GM13976 (cell line): ENCODE measurements around the gene UTP20.
"Not testable (repeated sequence)": the region's sequence is repeated elsewhere in the genome, so short reads cannot be mapped to it uniquely, and the experiment has no call there.

ENCODE experiments used
- DNase-seq: peaks from one replicate; pipeline ENCODE4 v3.0.0; 2012; ENCODE audit warnings: low spot score
- in situ Hi-C: fragments of 300-500 bp; cut with MboI; formaldehyde crosslinking; loops from one replicate; pipeline ENCODE4 v1.12.0; 2022; ENCODE audit warnings: low sequenced_read_pairs, mixed read lengths, inconsistent platforms; ENCODE audit not compliant: unreplicated experiment
- TF ChIP-seq, protein P1 (sequence below): IDR thresholded peaks from 2 replicates; pipeline ENCODE4 v1.5.1; 2012; ENCODE audit warnings: borderline replicate concordance, mild to moderate bottlenecking; ENCODE audit not compliant: insufficient read depth; ENCODE audit errors: extremely low read depth, missing control alignments, control extremely low read depth

The UTP20 gene

DNA sequence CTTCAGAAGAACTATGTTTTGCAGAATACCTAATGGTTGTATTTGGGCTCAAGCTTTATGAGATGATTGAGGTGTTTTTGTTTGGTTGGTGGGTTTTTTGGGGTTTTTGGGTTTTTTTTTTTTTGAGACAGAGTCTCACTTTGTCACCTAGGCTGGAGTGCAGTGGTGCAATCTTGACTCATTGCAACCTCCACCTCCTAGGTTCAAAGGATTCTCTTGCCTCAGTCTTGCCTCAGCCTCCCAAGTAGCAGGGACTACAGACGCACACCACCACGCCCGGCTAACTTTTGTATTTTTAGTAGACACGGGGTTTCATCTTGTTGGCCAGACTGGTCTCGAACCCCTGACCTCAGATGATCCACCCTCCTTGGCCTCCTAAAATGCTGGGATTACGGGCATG lies 88.1 kb downstream of the UTP20 start:
- TF ChIP-seq, protein P1, sequence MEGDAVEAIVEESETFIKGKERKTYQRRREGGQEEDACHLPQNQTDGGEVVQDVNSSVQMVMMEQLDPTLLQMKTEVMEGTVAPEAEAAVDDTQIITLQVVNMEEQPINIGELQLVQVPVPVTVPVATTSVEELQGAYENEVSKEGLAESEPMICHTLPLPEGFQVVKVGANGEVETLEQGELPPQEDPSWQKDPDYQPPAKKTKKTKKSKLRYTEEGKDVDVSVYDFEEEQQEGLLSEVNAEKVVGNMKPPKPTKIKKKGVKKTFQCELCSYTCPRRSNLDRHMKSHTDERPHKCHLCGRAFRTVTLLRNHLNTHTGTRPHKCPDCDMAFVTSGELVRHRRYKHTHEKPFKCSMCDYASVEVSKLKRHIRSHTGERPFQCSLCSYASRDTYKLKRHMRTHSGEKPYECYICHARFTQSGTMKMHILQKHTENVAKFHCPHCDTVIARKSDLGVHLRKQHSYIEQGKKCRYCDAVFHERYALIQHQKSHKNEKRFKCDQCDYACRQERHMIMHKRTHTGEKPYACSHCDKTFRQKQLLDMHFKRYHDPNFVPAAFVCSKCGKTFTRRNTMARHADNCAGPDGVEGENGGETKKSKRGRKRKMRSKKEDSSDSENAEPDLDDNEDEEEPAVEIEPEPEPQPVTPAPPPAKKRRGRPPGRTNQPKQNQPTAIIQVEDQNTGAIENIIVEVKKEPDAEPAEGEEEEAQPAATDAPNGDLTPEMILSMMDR: no peak
- in situ Hi-C loops: no loop called here
- DNase-seq: no peak

DNA sequence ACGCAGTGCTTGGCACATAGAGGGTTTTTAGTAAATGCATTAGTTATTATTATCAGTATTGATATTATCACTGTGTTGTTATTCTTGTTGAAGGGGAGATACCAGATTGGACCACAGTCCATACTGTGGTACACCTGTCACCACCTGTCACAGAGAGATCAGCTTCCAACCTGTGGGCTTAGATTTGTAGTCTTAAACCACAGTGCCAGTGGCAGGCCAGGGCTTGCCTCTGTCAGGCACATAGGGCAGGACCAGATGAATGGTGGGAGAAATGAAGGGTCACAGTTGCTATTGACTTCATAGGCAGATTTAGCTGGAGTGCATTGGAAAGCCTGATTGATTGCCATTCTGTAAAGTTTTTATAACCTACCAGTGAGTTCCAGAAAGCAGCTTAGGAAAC lies 92.5 kb downstream of the UTP20 start:
- TF ChIP-seq, protein P1: no peak
- in situ Hi-C loops: no loop called here
- no peak for DNase-seq

DNA sequence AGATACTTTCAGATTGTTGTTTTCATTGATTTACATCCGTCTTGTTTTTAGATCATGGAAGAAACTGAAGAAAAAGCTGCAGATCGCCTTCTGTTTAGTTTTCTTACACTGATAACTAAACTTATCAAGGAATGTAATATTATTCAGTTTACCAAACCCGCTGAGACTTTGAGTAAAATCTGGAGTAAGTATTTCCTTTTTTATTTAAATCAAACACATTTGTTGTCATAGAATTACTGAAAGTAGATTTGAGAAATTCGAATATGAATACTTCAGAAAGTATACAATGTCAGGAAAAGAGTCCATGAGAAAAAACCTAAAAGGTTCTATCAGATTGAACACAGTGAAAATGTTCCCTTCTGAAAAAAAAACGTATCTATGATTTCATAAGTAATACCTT lies 95.7 kb downstream of the UTP20 start:
- TF ChIP-seq, protein P1: no peak
- no peak for DNase-seq
- in situ Hi-C loops: no loop called here

DNA sequence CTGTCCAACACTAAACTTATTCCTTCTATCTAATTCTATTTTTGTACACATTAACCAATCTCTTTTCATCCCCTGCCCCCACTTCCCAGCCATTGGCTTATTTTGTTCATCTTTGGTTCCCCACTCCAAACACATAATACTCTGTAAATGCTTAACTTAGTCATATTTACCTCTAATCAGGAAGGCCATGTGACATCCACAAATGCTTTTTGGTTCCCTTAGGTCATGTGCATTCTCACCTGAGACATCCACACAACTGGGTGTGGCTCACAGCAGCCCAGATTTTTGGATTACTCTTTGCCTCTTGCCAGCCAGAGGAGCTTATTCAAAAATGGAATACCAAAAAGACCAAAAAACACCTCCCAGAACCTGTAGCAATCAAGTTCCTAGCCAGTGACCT lies 99.2 kb downstream of the UTP20 start:
- TF ChIP-seq, protein P1: no peak
- in situ Hi-C loops: no loop called here
- DNase-seq: no peak

DNA sequence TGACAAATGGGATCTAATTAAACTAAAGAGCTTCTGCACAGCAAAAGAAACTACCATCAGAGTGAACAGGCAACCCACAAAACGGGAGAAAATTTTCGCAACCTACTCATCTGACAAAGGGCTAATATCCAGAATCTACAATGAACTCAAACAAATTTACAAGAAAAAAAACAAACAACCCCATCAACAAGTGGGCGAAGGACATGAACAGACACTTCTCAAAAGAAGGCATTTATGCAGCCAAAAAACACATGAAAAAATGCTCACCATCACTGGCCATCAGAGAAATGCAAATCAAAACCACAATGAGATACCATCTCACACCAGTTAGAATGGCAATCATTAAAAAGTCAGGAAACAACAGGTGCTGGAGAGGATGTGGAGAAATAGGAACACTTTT lies 111.3 kb downstream of the UTP20 start:
- in situ Hi-C loops: not testable (repeated sequence)

DNA sequence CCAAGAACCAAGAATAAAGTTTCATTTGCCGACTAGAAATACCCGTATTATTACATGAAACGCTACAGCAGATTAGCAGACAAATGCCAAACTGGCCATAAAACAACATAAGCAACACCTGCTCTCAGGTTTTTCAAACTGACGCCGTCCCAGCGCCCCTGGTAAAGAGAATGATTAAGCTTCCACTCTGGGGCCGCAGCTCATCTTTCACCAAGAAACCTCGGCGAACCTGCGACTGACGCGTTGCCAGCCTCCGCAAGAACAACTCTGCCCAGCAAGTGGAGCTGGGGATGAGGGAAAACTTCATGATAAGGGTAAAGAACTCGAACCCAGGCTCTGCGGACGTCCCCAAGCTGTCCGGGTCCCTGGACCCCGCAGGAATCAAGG lies 127.1 kb downstream of the UTP20 start:
- DNase-seq: peak; percentile 14
- in situ Hi-C loops: loop anchor here (25.0 kb wide), 1 partner anchor 355 kb away; no protein-coding TSS in a partner anchor
- TF ChIP-seq, protein P1: no peak

More for the DNA sequence above, 111.3 kb downstream of the UTP20 start:
- not testable (repeated sequence) for DNase-seq

DNA sequence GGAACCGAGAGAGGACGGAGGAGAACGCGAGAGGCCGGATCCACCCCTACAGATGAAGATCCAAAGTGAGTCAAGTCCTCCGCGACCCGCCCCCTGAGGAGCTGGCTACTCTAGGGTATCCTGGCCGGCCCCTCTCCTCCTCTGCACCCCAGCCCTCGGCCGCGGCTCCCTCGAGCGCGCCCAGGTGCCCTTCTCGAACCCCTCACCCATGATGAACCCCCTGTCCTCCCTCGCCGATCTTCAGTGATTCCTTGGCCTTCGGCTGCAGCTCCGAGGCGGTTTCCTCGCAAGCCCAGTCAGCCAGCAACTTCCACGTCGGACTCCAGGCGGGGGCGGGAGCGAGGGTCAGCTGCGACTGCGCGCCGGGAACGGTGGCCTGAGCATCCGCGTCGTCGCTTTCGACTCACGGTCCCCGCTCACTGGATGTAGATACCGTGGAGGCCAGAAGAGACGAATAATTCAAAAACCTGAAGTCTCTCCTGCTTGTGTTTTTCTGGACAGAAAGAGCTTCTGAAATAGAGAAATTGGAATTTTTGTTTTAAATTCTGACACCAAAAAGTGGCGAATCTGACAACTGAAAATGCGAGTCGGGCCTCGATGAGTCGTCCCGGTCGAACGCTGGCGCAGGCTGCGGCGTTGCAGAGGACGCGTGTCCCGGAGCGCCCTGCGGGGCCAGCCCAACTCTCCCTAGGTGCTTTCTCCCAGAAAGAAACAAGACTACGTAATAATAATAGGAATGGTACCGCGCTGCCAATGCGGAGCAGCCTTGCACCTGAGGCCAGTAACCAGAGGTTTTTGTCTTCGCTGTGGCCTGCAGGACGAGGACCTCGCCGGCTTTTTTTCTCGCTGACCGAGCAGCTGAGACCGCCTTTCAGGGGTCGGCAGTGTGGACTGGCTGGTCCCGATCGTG lies 127.8 kb downstream of the UTP20 start, which contains the start of gene ARL1:
ARL1 (minus strand) TSS at position 337 of the 910 bp plus-strand sequence; CDS start at position 210, 127 bp downstream.
- DNase-seq: peak; percentile 88
- in situ Hi-C loops: loop anchor here (25.0 kb wide), 1 partner anchor 355 kb away; no protein-coding TSS in a partner anchor
- TF ChIP-seq, protein P1: no peak

DNA sequence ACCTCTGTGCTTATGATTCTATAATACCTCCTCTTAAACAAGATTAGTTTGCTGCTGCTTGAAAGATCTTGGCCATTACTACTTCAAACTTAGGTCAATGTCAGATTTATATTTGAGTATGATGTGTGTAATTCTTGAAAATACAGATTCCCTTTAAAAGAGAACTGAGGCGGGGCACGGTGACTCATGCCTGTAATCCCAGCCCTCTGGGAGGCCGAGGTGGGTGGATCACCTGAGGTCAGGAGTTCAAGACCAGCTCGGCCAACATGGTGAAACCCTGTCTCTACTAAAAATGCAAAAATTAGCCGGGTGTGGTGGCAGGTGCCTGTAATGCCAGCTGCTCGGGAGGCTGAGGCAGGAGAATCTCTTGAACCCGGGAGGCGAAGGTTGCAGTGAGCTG lies 130.3 kb downstream of the UTP20 start:
- in situ Hi-C loops: loop anchor here (25.0 kb wide), 1 partner anchor 352 kb away; no protein-coding TSS in a partner anchor
- DNase-seq: not testable (repeated sequence)
